ENCODE results near the gene CPNE8.

DNA sequence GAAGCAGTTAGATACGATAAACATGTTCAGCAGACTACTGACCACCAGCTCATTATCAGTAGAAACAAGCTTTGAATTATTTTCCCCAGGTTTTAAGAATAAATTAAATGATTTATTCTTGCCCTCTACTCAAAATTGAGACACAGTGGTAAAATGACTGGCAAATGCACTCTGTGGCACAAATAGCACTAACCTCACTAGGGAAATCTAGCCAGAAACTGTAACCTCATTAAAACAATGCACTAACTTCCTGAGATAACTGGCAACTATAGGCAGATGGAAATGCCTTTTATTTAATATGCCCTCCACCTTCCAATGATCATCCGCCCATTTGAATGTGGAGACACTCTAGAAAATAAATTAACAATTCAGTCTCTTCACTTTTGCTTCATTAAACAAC, 33.2 kb downstream of the CPNE8 start:
- TF ChIP-seq EP300 (conservative IDR thresholded peaks at IDR 0.05; ENCODE audit: poor library complexity, severe bottlenecking) (no peak), RAD21 (conservative IDR thresholded peaks at IDR 0.05) (no peak), POLR2AphosphoS5 (IDR thresholded peaks at IDR 0.05) (no peak), SMC3 (conservative IDR thresholded peaks at IDR 0.05; ENCODE audit: poor library complexity) (no peak), REST (IDR thresholded peaks at IDR 0.05; ENCODE audit: borderline replicate concordance) (no peak), EZH2 (IDR thresholded peaks at IDR 0.05; ENCODE audit: borderline replicate concordance, insufficient read depth, low read length, poor library complexity, severe bottlenecking) (no peak), TAF1 (IDR thresholded peaks at IDR 0.05; ENCODE audit: low read depth) (no peak), MXI1 (conservative IDR thresholded peaks at IDR 0.05; ENCODE audit: poor library complexity, severe bottlenecking) (no peak)
- TF ChIP-seq, protein P1, sequence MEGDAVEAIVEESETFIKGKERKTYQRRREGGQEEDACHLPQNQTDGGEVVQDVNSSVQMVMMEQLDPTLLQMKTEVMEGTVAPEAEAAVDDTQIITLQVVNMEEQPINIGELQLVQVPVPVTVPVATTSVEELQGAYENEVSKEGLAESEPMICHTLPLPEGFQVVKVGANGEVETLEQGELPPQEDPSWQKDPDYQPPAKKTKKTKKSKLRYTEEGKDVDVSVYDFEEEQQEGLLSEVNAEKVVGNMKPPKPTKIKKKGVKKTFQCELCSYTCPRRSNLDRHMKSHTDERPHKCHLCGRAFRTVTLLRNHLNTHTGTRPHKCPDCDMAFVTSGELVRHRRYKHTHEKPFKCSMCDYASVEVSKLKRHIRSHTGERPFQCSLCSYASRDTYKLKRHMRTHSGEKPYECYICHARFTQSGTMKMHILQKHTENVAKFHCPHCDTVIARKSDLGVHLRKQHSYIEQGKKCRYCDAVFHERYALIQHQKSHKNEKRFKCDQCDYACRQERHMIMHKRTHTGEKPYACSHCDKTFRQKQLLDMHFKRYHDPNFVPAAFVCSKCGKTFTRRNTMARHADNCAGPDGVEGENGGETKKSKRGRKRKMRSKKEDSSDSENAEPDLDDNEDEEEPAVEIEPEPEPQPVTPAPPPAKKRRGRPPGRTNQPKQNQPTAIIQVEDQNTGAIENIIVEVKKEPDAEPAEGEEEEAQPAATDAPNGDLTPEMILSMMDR (IDR thresholded peaks at IDR 0.05; ENCODE audit: poor library complexity, severe bottlenecking), result no peak

Data from neural cell (in vitro differentiated cells).